ENCODE results near the gene ZC3H15.

DNA sequence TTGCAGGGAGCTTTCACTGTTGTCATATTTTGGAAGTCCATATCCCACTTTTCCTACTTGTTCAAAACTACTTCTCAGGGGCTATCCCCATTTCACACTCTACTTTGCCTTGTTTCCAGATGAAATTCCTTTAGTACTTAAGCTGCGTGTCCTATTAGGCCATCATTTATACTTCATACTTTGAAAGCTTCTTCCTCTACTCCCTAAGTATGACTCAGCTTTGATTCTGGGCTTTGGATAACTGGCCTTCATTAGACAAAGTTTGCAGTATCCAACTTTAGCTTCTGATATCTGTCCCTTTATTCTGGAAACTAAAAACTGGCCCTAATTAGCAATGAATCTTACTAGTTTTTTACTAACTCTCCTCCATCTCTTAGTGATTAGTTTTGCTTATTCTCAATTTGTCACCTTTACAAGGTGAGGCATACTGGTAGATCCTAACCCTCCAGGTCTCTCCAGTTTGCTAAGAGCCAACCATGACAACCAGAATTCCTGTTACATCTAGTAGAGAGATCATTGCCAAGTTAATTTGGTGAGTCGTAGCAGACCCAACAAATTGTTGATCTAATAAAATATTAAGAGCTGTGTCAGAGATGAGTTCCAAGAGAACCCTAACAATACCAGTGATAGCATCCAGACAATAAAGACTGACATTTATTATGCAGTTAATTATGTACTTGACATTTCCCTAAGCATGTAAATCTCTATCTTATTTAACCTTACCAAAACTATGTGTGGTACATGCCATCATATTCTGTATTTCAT is 72.6 kb downstream of the ZC3H15 start:
- no peak for TF ChIP-seq SPI1 (IDR thresholded peaks at IDR 0.05; ENCODE audit: low read depth, low read length)
- TF ChIP-seq TAF1 (IDR thresholded peaks at IDR 0.05; ENCODE audit: low read depth, low read length) = no peak
- TF ChIP-seq POLR2AphosphoS5 (IDR thresholded peaks at IDR 0.05; ENCODE audit: low read depth, low read length) = no peak

Data from GM12891 (cell line).